H9 (cell line): ENCODE measurements around the gene ALDH1A3. TPM values are rescaled to one million over a fixed set of nuclear protein-coding genes. Genes with fewer than 3 reads are reported as not detected.

Source experiments
- DNase-seq: peaks from one replicate; pipeline ENCODE4 v3.0.0-alpha.2; 2017
- H2AFZ ChIP-seq: one replicate; pipeline ENCODE4 v1.6.1; 2013; ENCODE audit warnings: mild to moderate bottlenecking, low read length, control low read depth, moderate library complexity
- H2AK5ac ChIP-seq: 2 replicates; pipeline ENCODE4 v1.6.1; 2013; ENCODE audit warnings: low read length, control low read depth, mixed read lengths; ENCODE audit not compliant: insufficient read length
- H2BK120ac ChIP-seq: one replicate; pipeline ENCODE4 v1.6.1; 2013; ENCODE audit warnings: low read depth, mild to moderate bottlenecking, low read length, control low read depth, inconsistent platforms; ENCODE audit not compliant: poor library complexity, severe bottlenecking
- H2BK12ac ChIP-seq: 2 replicates; pipeline ENCODE4 v1.6.1; 2013; ENCODE audit warnings: low read length, control low read depth, mixed read lengths, low read depth; ENCODE audit not compliant: insufficient read length
- H2BK15ac ChIP-seq: 2 replicates; pipeline ENCODE4 v1.6.1; 2013; ENCODE audit warnings: low read depth, low read length, control low read depth
- H2BK20ac ChIP-seq: one replicate; pipeline ENCODE4 v1.6.1; 2013; ENCODE audit warnings: low read depth, mild to moderate bottlenecking, low read length, control low read depth, inconsistent platforms; ENCODE audit not compliant: poor library complexity, severe bottlenecking
- H2BK5ac ChIP-seq: 2 replicates; pipeline ENCODE4 v1.6.1; 2013; ENCODE audit warnings: low read length, control low read depth, mixed read lengths; ENCODE audit not compliant: insufficient read length
- H3K14ac ChIP-seq: 2 replicates; pipeline ENCODE4 v1.6.1; 2013; ENCODE audit warnings: low read length, control low read depth; ENCODE audit not compliant: insufficient read depth
- H3K18ac ChIP-seq: 2 replicates; pipeline ENCODE4 v1.6.1; 2013; ENCODE audit warnings: low read depth, mild to moderate bottlenecking, mixed read lengths, low read length, control low read depth; ENCODE audit not compliant: insufficient read length
- H3K23ac ChIP-seq: 2 replicates; pipeline ENCODE4 v1.6.1; 2013; ENCODE audit warnings: low read length, control low read depth, mixed read lengths, low read depth; ENCODE audit not compliant: insufficient read length
- H3K23me2 ChIP-seq: 2 replicates; pipeline ENCODE4 v1.6.1; 2013; ENCODE audit warnings: low read depth, mild to moderate bottlenecking, mixed read lengths, low read length, control low read depth; ENCODE audit not compliant: insufficient read length, poor library complexity, severe bottlenecking
- H3K27ac ChIP-seq: 2 replicates; pipeline ENCODE4 v1.5.1; 2013; ENCODE audit warnings: low read length, control low read depth, mixed read lengths, low read depth; ENCODE audit not compliant: insufficient read length
- H3K27me3 ChIP-seq: 2 replicates; pipeline ENCODE4 v1.6.1; 2013; ENCODE audit warnings: low read length, control low read depth, inconsistent platforms; ENCODE audit not compliant: insufficient read depth
- H3K4ac ChIP-seq: 2 replicates; pipeline ENCODE4 v1.6.1; 2013; ENCODE audit warnings: low read depth, mild to moderate bottlenecking, control low read depth, inconsistent platforms, low read length, moderate library complexity
- H3K4me1 ChIP-seq: 2 replicates; pipeline ENCODE4 v1.6.1; 2013; ENCODE audit warnings: low read length, control low read depth, inconsistent platforms; ENCODE audit not compliant: insufficient read depth
- H3K4me2 ChIP-seq: 2 replicates; pipeline ENCODE4 v1.6.1; 2013; ENCODE audit warnings: low read length, control low read depth, mixed read lengths; ENCODE audit not compliant: insufficient read length, insufficient read depth
- H3K56ac ChIP-seq: 2 replicates; pipeline ENCODE4 v1.6.1; 2013; ENCODE audit warnings: low read depth, mild to moderate bottlenecking, mixed read lengths, low read length, control low read depth; ENCODE audit not compliant: insufficient read length
- H3K79me1 ChIP-seq: 2 replicates; pipeline ENCODE4 v1.6.1; 2013; ENCODE audit warnings: low read depth, mild to moderate bottlenecking, moderate library complexity, low read length, control low read depth, inconsistent platforms; ENCODE audit not compliant: insufficient read depth, poor library complexity, severe bottlenecking
- H3K79me2 ChIP-seq: 2 replicates; pipeline ENCODE4 v1.6.1; 2013; ENCODE audit warnings: low read length, control low read depth, inconsistent platforms; ENCODE audit not compliant: insufficient read depth
- H3K9ac ChIP-seq: 2 replicates; pipeline ENCODE4 v1.6.1; 2013; ENCODE audit warnings: low read length, control low read depth, mixed read lengths; ENCODE audit not compliant: insufficient read length; ENCODE audit errors: extremely low read depth
- H3K9me3 ChIP-seq: one replicate; pipeline ENCODE4 v1.6.1; 2013; ENCODE audit warnings: low read depth, low read length, inconsistent platforms; ENCODE audit not compliant: control insufficient read depth
- H3T11ph ChIP-seq: one replicate; pipeline ENCODE4 v1.6.1; 2013; ENCODE audit warnings: mild to moderate bottlenecking, low read length, control low read depth, inconsistent platforms
- H4K20me1 ChIP-seq: one replicate; pipeline ENCODE4 v1.6.1; 2013; ENCODE audit not compliant: control insufficient read depth, insufficient read length, insufficient read depth
- H4K5ac ChIP-seq: 2 replicates; pipeline ENCODE4 v1.6.1; 2013; ENCODE audit warnings: low read depth, mild to moderate bottlenecking, mixed read lengths, low read length, control low read depth; ENCODE audit not compliant: insufficient read length
- H4K8ac ChIP-seq: replicated peaks from 2 replicates; pipeline ENCODE4 v1.6.1; 2013; ENCODE audit warnings: low read length, control low read depth, mixed read lengths, low read depth; ENCODE audit not compliant: insufficient read length
- H4K91ac ChIP-seq: 2 replicates; pipeline ENCODE4 v1.6.1; 2013; ENCODE audit warnings: low read depth, mild to moderate bottlenecking, moderate library complexity, mixed read lengths, low read length, control low read depth; ENCODE audit not compliant: insufficient read length
- H3K27ac Mint-ChIP-seq, 3 experiments: 2 replicates in 2 of 3; 3 replicates in 1 of 3; pipeline ENCODE4 v1.8.0; 2020 to 2021; ENCODE audit warnings: mixed read lengths in 3 of 3, mild to moderate bottlenecking in 1 of 3, moderate library complexity in 1 of 3
- H3K27me3 Mint-ChIP-seq: 2 replicates; pipeline ENCODE4 v1.8.0; 2021; ENCODE audit warnings: low read depth, mild to moderate bottlenecking, moderate library complexity, mixed read lengths
- H3K36me3 Mint-ChIP-seq, 3 experiments: 2 replicates in 2 of 3; 3 replicates in 1 of 3; pipeline ENCODE4 v1.8.0; 2020 to 2021; ENCODE audit warnings: low read depth in 3 of 3, mixed read lengths in 3 of 3; ENCODE audit not compliant: insufficient read depth in 1 of 3
- H3K4me1 Mint-ChIP-seq, 2 experiments: 2 replicates each; pipeline ENCODE4 v1.8.0; 2020; ENCODE audit warnings: mixed read lengths in 2 of 2
- H3K4me3 Mint-ChIP-seq, 2 experiments: 2 replicates in 1 of 2; 3 replicates in 1 of 2; pipeline ENCODE4 v1.8.0; 2020 to 2021; ENCODE audit warnings: mild to moderate bottlenecking in 2 of 2, mixed read lengths in 2 of 2, moderate library complexity in 1 of 2
- H3K9me3 Mint-ChIP-seq, 2 experiments: 2 replicates in 1 of 2; 3 replicates in 1 of 2; pipeline ENCODE4 v1.8.0; 2020; ENCODE audit warnings: mild to moderate bottlenecking in 2 of 2, mixed read lengths in 2 of 2, moderate library complexity in 1 of 2
- CTCF ChIP-seq: fragments of 200-600 bp; sonication (generic); conservative IDR thresholded peaks from 3 replicates; pipeline ENCODE4 v1.8.0; 2021; ENCODE audit warnings: antibody characterized with exemption, mild to moderate bottlenecking
- WGBS: extraction: QIAGEN DNeasy Blood & Tissue Kit; methylation state at CpG from one replicate; pipeline ENCODE4 v1.1.7; 2013; ENCODE audit warnings: missing lambda C conversion rate, low lambda C conversion rate, mixed read lengths; ENCODE audit not compliant: insufficient read length; ENCODE audit errors: extremely low coverage; 5-methylcytosine and 5-hydroxymethylcytosine counted together
- total RNA-seq: library from RNA; stranded (reverse); gene quantifications from 2 replicates; pipeline ENCODE4 v1.2.1, GENCODE V29; 2021

ALDH1A3 gene
- total RNA-seq, 1 experiment from 2014 or later = 9.2 TPM

- no peaks in the 10 kb centered on the region; a peak in 1 of 7 replicates for H3K36me3 Mint-ChIP-seq
- H3K27ac Mint-ChIP-seq = no peak overlapping the region
- Histone ChIP-seq H4K8ac (no peak overlapping the region), H3K23me2 (peaks cover 13% of the 10 kb centered on the region), H3K18ac (no peak overlapping the region), H4K5ac (no peak overlapping the region), H2BK120ac (no peak overlapping the region), H4K91ac (no peak overlapping the region), H3K4me2 (no peak overlapping the region), H3K79me2 (no peaks in the 10 kb centered on the region), H3K4me1 (no peaks in the 10 kb centered on the region), H2BK5ac (no peak overlapping the region), H4K20me1 (no peaks in the 10 kb centered on the region), H3K14ac (no peak overlapping the region), H2AK5ac (no peak overlapping the region), H2BK15ac (no peak overlapping the region), H3K4ac (no peak overlapping the region), H2AFZ (no peak overlapping the region), H3K9me3 (no peaks in the 10 kb centered on the region), H3K9ac (no peak overlapping the region), H2BK12ac (no peak overlapping the region), H3K23ac (no peak overlapping the region), H3K79me1 (no peaks in the 10 kb centered on the region), H3K27me3 (peaks cover 28% of the 10 kb centered on the region), H3T11ph (no peak overlapping the region), H3K56ac (no peak overlapping the region), H3K27ac (no peak overlapping the region), H2BK20ac (no peak overlapping the region)
- H3K4me3 Mint-ChIP-seq = no peak overlapping the region
- no peak for DNase-seq
- no peaks in the 10 kb centered on the region; a peak in 1 of 5 replicates for H3K9me3 Mint-ChIP-seq
- no CpG with 5 or more reads among the region's 13 CpGs for WGBS
- H3K27me3 Mint-ChIP-seq = peaks cover 81% of the 10 kb centered on the region
- no peak for TF ChIP-seq CTCF
- peaks cover 6 to 10% of the 10 kb centered on the region in 2 experiments; a peak in 3 of 4 replicates for H3K4me1 Mint-ChIP-seq
Measured at GRCh38 chr15:100922192-100923040, 42.8 kb downstream of the ALDH1A3 start.
